Neural progenitor cell (in vitro differentiated cells): ENCODE data around the gene RIPOR2. TPM values are rescaled to one million over a fixed set of nuclear protein-coding genes. Genes with fewer than 3 reads are reported as not detected.

Experiments
- DNase-seq: peaks from one replicate; pipeline ENCODE4 v3.0.0-alpha.2; 2016; ENCODE audit warnings: low spot score
- H2AFZ ChIP-seq: fragments of 200-600 bp; sonication (generic); replicated peaks from 2 replicates; pipeline ENCODE4 v1.6.1; 2016; ENCODE audit warnings: antibody characterized with exemption
- H3F3A ChIP-seq: fragments of 200-600 bp; sonication (generic); 2 replicates; pipeline ENCODE4 v1.6.1; 2016; ENCODE audit warnings: antibody characterized with exemption, low read depth
- H3K27ac ChIP-seq: fragments of 200-600 bp; sonication (generic); 2 replicates; pipeline ENCODE4 v1.5.1; 2016; ENCODE audit warnings: mild to moderate bottlenecking
- H3K27me3 ChIP-seq: fragments of 200-600 bp; sonication (generic); 2 replicates; pipeline ENCODE4 v1.6.1; 2016; ENCODE audit warnings: mild to moderate bottlenecking, moderate library complexity
- H3K36me3 ChIP-seq: fragments of 200-600 bp; sonication (generic); 2 replicates; pipeline ENCODE4 v1.5.1; 2016
- H3K4me1 ChIP-seq: fragments of 200-600 bp; sonication (generic); 2 replicates; pipeline ENCODE4 v1.6.1; 2016; ENCODE audit warnings: mixed run types
- H3K4me2 ChIP-seq: fragments of 200-600 bp; sonication (generic); 2 replicates; pipeline ENCODE4 v1.6.1; 2016
- H3K4me3 ChIP-seq: fragments of 200-600 bp; sonication (generic); 2 replicates; pipeline ENCODE4 v1.5.1; 2016
- H3K79me2 ChIP-seq: fragments of 200-600 bp; sonication (generic); 2 replicates; pipeline ENCODE4 v1.6.1; 2016; ENCODE audit warnings: low read depth
- H3K9ac ChIP-seq: fragments of 200-600 bp; sonication (generic); 2 replicates; pipeline ENCODE4 v1.6.1; 2016
- H3K9me3 ChIP-seq: fragments of 200-600 bp; sonication (generic); 2 replicates; pipeline ENCODE4 v1.5.1; 2016; ENCODE audit warnings: low read depth
- H4K20me1 ChIP-seq: fragments of 200-600 bp; sonication (generic); 2 replicates; pipeline ENCODE4 v1.6.1; 2016; ENCODE audit warnings: low read depth
- H3K27ac Mint-ChIP-seq: 3 replicates; pipeline ENCODE4 v1.8.0; 2021; ENCODE audit warnings: mixed read lengths
- H3K27me3 Mint-ChIP-seq: 2 replicates; pipeline ENCODE4 v1.8.0; 2022; ENCODE audit warnings: low read depth, mild to moderate bottlenecking, inconsistent platforms, moderate library complexity, mixed read lengths; ENCODE audit not compliant: insufficient read depth
- H3K36me3 Mint-ChIP-seq: 3 replicates; pipeline ENCODE4 v1.8.0; 2021; ENCODE audit warnings: mixed read lengths
- H3K4me1 Mint-ChIP-seq: 3 replicates; pipeline ENCODE4 v1.8.0; 2021; ENCODE audit warnings: mixed read lengths
- H3K4me3 Mint-ChIP-seq: 3 replicates; pipeline ENCODE4 v1.8.0; 2021; ENCODE audit warnings: mild to moderate bottlenecking, moderate library complexity, mixed read lengths
- H3K9me3 Mint-ChIP-seq: 3 replicates; pipeline ENCODE4 v1.8.0; 2020; ENCODE audit warnings: mixed read lengths
- CTCF ChIP-seq: fragments of 200-600 bp; sonication (generic); IDR thresholded peaks from 2 replicates; pipeline ENCODE4 v1.5.1; 2017; ENCODE audit warnings: antibody characterized with exemption, mild to moderate bottlenecking
- EZH2 ChIP-seq: fragments of 200-600 bp; sonication (generic); IDR thresholded peaks from 2 replicates; pipeline ENCODE4 v1.6.1; 2017; ENCODE audit warnings: antibody characterized with exemption, mild to moderate bottlenecking, moderate library complexity
- EZH2phosphoT487 ChIP-seq: fragments of 200-600 bp; sonication (generic); IDR thresholded peaks from 2 replicates; pipeline ENCODE4 v1.6.1; 2017; ENCODE audit warnings: antibody characterized with exemption
- total RNA-seq: library from RNA; depleted of rRNA; stranded (reverse); fragments of >200 nt; gene quantifications from 2 replicates; pipeline ENCODE4 v1.2.3, GENCODE V29; 2015; ENCODE audit warnings: low replicate concordance

Gene RIPOR2
- total RNA-seq, 1 donor from 2014 or later: 0.26 TPM

GRCh38 chr6:24807584-24807983 is 128.2 kb downstream of the RIPOR2 start:
- no peak overlapping the region for H3K4me3 Mint-ChIP-seq
- no peaks in the 10 kb centered on the region for H3F3A ChIP-seq
- no peaks in the 10 kb centered on the region for H3K27me3 ChIP-seq
- H3K4me2 ChIP-seq: no peak overlapping the region
- no peak overlapping the region for H3K27ac ChIP-seq
- no peaks in the 10 kb centered on the region for H4K20me1 ChIP-seq
- no peak overlapping the region for H3K9ac ChIP-seq
- H3K36me3 ChIP-seq: no peaks in the 10 kb centered on the region
- no peaks in the 10 kb centered on the region for H3K9me3 Mint-ChIP-seq
- H2AFZ ChIP-seq: no peak overlapping the region
- TF ChIP-seq CTCF (no peak), EZH2phosphoT487 (no peak), EZH2 (no peak)
- no peaks in the 10 kb centered on the region for H3K9me3 ChIP-seq
- no peaks in the 10 kb centered on the region for H3K36me3 Mint-ChIP-seq
- DNase-seq: no peak
- no peaks in the 10 kb centered on the region for H3K4me1 Mint-ChIP-seq
- no peak overlapping the region for H3K4me3 ChIP-seq
- H3K27ac Mint-ChIP-seq: no peak overlapping the region
- H3K27me3 Mint-ChIP-seq: peaks cover 3% of the 10 kb centered on the region
- no peaks in the 10 kb centered on the region for H3K4me1 ChIP-seq
- no peaks in the 10 kb centered on the region for H3K79me2 ChIP-seq

- Mint-ChIP-seq H3K36me3 (no peaks in the 10 kb centered on the region), H3K4me1 (peaks cover 14% of the 10 kb centered on the region), H3K4me3 (no peak overlapping the region), H3K27ac (no peak overlapping the region), H3K27me3 (no peaks in the 10 kb centered on the region), H3K9me3 (no peaks in the 10 kb centered on the region)
- Histone ChIP-seq H3K9me3 (no peaks in the 10 kb centered on the region), H3K79me2 (no peaks in the 10 kb centered on the region), H3K4me2 (no peak overlapping the region), H3K36me3 (no peaks in the 10 kb centered on the region), H3K27ac (no peak overlapping the region), H3K27me3 (no peaks in the 10 kb centered on the region), H3F3A (no peaks in the 10 kb centered on the region), H4K20me1 (no peaks in the 10 kb centered on the region), H3K9ac (no peak overlapping the region), H3K4me3 (no peak overlapping the region), H2AFZ (no peak overlapping the region), H3K4me1 (peaks cover 6% of the 10 kb centered on the region)
- TF ChIP-seq EZH2: no peak
- TF ChIP-seq CTCF: no peak
- TF ChIP-seq EZH2phosphoT487: no peak
- DNase-seq: no peak
Measured at GRCh38 chr6:24802271-24803059, 133.3 kb downstream of the RIPOR2 start.

- Histone ChIP-seq H3K79me2 (no peaks in the 10 kb centered on the region), H3K27ac (no peak overlapping the region), H3F3A (no peaks in the 10 kb centered on the region), H2AFZ (no peak overlapping the region), H4K20me1 (no peaks in the 10 kb centered on the region), H3K4me1 (peaks cover 6% of the 10 kb centered on the region), H3K36me3 (no peaks in the 10 kb centered on the region), H3K9me3 (no peaks in the 10 kb centered on the region), H3K27me3 (no peaks in the 10 kb centered on the region), H3K4me2 (no peak overlapping the region), H3K4me3 (no peak overlapping the region), H3K9ac (no peak overlapping the region)
- H3K27me3 Mint-ChIP-seq: no peaks in the 10 kb centered on the region
- H3K4me3 Mint-ChIP-seq: no peak overlapping the region
- DNase-seq: no peak
- H3K4me1 Mint-ChIP-seq: peaks cover 14% of the 10 kb centered on the region
- no peak overlapping the region for H3K27ac Mint-ChIP-seq
- H3K9me3 Mint-ChIP-seq: no peaks in the 10 kb centered on the region
- no peaks in the 10 kb centered on the region for H3K36me3 Mint-ChIP-seq
- TF ChIP-seq EZH2: no peak
- no peak for TF ChIP-seq CTCF
Measured at GRCh38 chr6:24799541-24799915, 136.2 kb downstream of the RIPOR2 start.
